Mesenteric fat pad (tissue), 1 donor: ENCODE results near the gene ABI1. TPM values are rescaled to one million over a fixed set of nuclear protein-coding genes. Genes with fewer than 3 reads are reported as not detected.
A peak's percentile ranks its signal among the peaks of the same experiment; 100 is the strongest.

Experiments used
- DNase-seq: peaks from one replicate; pipeline ENCODE4 v3.0.0-alpha.2; 2020; ENCODE audit warnings: low spot score
- total RNA-seq: library from RNA; stranded (reverse); fragmentation: NEBNext Ultra II Directional; extraction: Animal tissue kit (Norgen Biotek cat#: 25700); gene quantifications from one replicate; pipeline ENCODE4 v1.2.1, GENCODE V29; 2021
- donor health status: DM: yes; HTN: yes; CAD: no.

The ABI1 gene
- total RNA-seq, 1 donor from 2014 or later, result 42.6 TPM

DNA sequence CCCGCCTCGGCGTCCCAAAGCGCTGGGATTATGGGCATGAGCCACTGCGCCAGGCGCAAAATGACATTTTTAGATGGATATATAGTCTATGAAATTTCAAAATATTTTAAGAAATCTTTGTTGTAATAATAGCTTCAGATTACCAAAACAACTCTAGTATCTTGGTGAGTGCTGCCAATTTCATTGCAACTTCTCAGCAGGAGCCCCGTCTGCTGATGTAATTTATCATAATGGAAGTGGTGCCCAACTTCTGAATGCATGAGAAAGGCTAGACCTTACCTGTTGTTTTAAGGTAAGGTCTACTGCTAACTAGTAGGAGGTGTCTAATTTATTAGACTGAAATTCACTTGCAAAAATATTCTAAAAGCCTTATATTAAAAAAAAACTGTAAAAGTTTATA is 143.3 kb downstream of the ABI1 start:
- DNase-seq, result no peak

GRCh38 chr10:26715137-26715487 is 145.6 kb downstream of the ABI1 start:
- no peak for DNase-seq

DNA sequence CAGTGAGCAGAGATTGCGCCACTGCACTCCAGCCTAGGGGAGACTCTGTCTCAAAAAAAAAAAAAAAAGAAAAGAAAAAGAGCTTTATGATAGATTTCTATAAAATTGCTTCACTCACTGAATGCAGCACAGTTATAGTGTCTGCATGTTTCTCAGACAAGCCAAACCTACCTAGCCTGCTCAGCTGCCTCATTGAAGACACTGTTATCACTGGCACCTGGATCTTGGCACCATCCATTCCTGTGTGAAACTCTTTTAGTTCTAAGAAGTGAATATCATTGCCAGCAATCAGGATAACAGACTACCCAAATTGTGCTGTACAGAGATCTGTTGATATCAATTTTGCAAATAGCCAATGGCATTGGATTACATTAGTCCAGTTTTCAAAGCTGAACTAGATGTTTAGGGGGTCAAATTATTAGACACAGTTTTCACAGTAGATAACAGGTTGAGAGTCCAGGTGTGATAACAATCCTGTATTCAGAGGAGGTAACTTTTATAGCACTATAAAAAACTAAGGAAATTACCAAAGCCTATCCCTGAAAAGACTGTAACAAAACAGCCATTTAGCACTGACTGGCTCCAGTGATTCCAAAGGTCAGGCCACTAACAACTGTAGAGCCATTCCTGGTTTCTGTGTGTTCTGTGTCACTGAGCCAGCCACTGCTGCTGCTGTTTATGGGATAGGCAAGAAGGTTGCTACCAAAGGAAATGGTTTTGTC is 146.2 kb downstream of the ABI1 start:
- DNase-seq, result no peak

GRCh38 chr10:26711324-26711723 is 149.4 kb downstream of the ABI1 start:
- DNase-seq, result no peak

DNA sequence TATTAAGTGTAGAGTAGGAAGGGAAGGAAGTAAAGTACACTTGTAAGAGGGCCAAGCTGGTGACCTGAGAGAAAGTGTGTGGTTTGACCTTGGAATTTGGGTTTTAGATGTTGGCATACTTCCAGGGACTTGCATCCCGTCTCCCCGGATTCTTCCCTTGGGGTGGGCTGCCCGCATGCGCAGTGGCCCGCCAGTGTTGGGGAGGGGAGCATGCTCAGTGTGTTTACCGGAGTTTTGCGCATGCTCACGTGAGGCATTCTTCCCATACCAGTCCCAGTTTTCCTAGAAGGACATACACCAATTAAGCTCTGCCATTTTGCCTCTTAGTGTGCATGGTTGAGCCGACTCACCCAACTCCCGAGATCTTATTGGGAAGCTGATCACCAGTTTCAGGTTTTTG is 153.8 kb downstream of the ABI1 start:
- DNase-seq, result no peak

GRCh38 chr10:26706206-26706605 is 154.6 kb downstream of the ABI1 start:
- DNase-seq, result no peak

DNA sequence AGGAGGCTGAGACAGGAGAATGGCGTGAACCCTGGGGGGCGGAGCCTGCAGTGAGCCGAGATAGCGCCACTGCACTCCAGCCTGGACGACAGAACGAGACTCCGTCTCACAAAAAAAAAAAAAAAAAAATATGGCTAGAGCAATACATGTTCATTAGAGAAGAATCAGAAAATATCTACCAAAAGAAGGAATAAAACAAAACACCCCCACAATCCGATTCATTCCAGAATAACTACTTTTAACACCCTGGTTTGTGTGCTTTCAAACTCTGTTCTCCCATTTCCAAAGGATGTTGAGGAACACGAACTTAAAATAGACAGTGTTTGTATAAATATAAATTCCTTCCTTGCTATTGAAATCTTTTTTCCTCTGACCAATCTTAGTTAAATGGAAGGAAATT is 156.8 kb downstream of the ABI1 start:
- DNase-seq, result no peak

DNA sequence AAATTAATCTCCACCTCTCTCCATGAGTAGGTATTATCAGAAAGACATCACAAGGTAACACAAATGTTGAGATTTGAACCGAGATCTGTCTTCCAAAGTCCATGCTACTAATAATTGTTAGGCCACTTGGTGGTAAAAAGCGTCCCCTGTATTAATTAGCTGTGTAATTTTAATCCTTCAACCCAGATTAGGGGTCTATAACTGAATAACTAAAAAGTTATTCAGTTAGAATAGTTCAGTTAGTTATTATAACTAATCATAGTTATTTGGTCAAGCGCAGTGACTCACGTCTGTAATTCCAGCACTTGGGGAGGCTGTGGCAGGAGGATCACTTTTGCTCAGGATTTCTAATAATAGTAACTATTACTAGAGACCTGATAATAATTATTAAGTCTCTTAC is 157.7 kb downstream of the ABI1 start:
- DNase-seq, result no peak

DNA sequence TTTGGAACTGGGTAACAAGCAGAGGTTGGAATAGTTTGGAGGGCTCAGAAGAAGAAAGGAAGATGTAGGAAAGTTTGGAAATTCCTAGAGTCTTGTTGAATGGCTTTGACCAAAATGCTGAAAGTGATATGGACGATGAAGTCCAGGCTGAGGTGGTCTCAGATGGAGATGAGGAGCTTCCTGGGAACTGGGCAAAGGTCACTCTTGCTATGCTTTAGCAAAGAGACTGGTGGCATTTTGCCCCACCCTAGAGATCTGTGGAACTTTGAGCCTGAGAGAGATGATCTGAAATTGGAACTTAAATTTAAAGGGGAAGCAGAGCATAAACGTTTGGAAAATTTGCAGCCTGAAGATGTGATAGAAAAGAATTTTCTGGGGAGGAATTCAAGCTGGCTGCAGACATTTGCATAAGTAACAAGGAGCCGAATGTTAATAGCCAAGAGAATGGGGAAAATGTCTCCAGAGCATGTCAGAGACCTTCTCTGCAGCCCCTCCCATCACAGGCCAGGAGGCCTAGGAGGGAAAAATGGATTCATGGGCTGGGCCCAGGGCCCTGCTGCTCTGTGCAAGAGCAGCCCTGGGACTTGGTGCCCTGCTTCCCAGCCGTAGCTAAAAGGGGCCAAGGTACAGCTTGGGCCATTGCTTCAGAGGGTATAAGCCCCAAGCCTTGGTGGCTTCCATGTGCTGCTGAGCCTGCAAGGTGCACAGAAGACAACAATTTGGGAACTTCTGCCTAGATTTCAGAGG is 159.7 kb downstream of the ABI1 start:
- no peak for DNase-seq

- no peak for DNase-seq
Observed at GRCh38 chr10:26699631-26700030, 161.1 kb downstream of the ABI1 start.

DNA sequence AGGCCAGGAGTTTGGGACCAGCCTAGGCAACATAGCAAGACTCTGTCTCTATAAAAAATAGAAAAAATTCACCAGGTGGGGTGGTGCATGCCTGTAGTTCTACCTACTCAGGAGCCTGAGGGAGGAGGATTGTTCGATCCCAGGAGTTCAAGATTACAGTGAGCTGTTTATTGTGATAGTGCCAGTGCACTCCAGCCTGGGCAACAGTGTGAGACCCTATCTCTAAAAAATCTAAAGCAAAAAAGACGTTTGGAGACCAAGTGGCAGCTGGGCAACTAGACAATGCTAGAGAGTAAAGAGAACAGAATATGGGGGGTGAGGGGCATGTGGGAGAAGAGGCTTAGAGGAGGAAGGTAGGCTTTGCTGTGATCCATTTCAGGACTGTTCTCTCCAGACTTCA is 161.8 kb downstream of the ABI1 start:
- no peak for DNase-seq

- DNase-seq, result no peak
Observed at GRCh38 chr10:26697922-26698608, 162.7 kb downstream of the ABI1 start.

DNA sequence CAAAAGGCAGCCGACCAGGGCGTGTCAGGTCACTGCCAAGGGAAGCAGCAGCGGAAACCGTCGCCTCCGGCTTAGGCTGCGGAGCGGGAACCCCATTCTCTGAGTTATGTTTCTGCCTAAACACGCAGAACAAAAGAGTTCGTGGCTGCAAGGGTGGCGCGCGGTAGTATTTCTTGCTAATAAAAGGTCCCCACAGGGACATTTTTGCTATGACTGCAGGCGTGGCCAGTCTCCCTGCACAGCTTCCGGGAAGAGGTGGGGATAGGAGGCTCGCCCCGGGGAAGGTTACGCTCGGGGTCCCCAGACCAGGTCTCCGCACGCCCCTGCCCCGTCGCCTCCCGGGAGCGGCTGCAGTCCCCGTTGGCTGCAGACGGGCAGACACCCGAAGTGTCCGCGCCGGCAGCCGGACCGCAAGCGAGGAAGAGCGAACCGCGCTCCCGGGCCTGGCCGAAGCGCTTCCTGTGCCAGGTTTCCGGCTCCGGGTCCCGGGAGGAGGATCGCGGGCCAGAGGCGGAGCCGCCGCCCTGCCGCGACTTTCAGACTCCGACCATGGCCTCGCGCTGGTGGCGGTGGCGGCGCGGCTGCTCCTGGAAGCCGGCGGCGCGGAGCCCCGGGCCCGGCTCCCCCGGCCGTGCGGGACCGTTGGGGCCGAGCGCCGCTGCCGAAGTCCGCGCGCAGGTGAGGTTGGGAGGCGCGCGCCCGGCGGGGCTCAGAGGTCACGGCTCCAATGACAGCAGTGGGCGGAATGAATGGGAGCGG is 163.4 kb downstream of the ABI1 start, which contains the start of gene PDSS1:
Gene PDSS1, plus strand, starts transcription at position 539 of the 759 bp plus-strand sequence. Its CDS starts 11 bp downstream, at position 550.
- peak; percentile 93 for DNase-seq

- DNase-seq, result no peak
Observed at GRCh38 chr10:26696786-26697162, 164.0 kb downstream of the ABI1 start.

Other genes with a start within 250 kb of the ABI1 start
- gene PDSS1, start 163.3 kb downstream of the ABI1 start, total RNA-seq, result 7.5 TPM
- gene ANKRD26, start 239.5 kb upstream of the ABI1 start, total RNA-seq, result 4.1 TPM